ENCODE measurements around the gene ZMYM2. TPM values are rescaled to one million over a fixed set of nuclear protein-coding genes. Genes with fewer than 3 reads are reported as not detected.

ZMYM2 gene
- total RNA-seq, 2 donors from 2014 or later = 35.7 to 48.1 TPM

GRCh38 chr13:20002787-20003186, 44.3 kb downstream of the ZMYM2 start:
- no peak overlapping the region for H3K4me3 ChIP-seq
- no peak for DNase-seq (ENCODE audit: low spot score)
- H3K4me1 ChIP-seq = peaks cover 0 to 18% of the 10 kb centered on the region in 2 donors
- no peaks in the 10 kb centered on the region for H3K9me3 ChIP-seq
- no peaks in the 10 kb centered on the region for H3K27me3 ChIP-seq
- H3K27ac ChIP-seq = no peak overlapping the region
- TF ChIP-seq CTCF (IDR thresholded peaks at IDR 0.05) = no peak
- H3K36me3 ChIP-seq = peaks cover 38% of the 10 kb centered on the region

GRCh38 chr13:20006206-20006605, 47.7 kb downstream of the ZMYM2 start:
- no peak for TF ChIP-seq CTCF (IDR thresholded peaks at IDR 0.05)
- Histone ChIP-seq H3K27ac (no peak overlapping the region), H3K36me3 (peaks cover 56% of the 10 kb centered on the region)

GRCh38 chr13:20015763-20016162, 57.2 kb downstream of the ZMYM2 start:
- H3K27ac ChIP-seq = no peak overlapping the region
- no peak for TF ChIP-seq CTCF (IDR thresholded peaks at IDR 0.05)
- H3K4me3 ChIP-seq = no peak overlapping the region
- no peak for DNase-seq (ENCODE audit: low spot score)
- H3K9me3 ChIP-seq = peaks cover 10 to 21% of the 10 kb centered on the region in 2 donors
- H3K4me1 ChIP-seq = no peaks in the 10 kb centered on the region
- no peaks in the 10 kb centered on the region for H3K27me3 ChIP-seq
- peaks cover 24% of the 10 kb centered on the region for H3K36me3 ChIP-seq

More at GRCh38 chr13:20006206-20006605, 47.7 kb downstream of the ZMYM2 start:
- no peaks in the 10 kb centered on the region for H3K9me3 ChIP-seq
- peaks cover 0 to 13% of the 10 kb centered on the region in 2 donors for H3K4me1 ChIP-seq
- H3K4me3 ChIP-seq = no peak overlapping the region
- no peaks in the 10 kb centered on the region for H3K27me3 ChIP-seq
- no peak for DNase-seq (ENCODE audit: low spot score)

- Histone ChIP-seq H3K4me1 (peaks cover 0 to 3% of the 10 kb centered on the region in 2 donors), H3K9me3 (peaks cover 10 to 21% of the 10 kb centered on the region in 2 donors), H3K4me3 (no peak overlapping the region), H3K27ac (no peak overlapping the region), H3K36me3 (peaks cover 24% of the 10 kb centered on the region), H3K27me3 (no peaks in the 10 kb centered on the region)
- no peak for TF ChIP-seq CTCF (IDR thresholded peaks at IDR 0.05)
- DNase-seq (ENCODE audit: low spot score) = no peak
Measured at GRCh38 chr13:20016649-20017364, 58.3 kb downstream of the ZMYM2 start.

GRCh38 chr13:20017365-20017711, 58.8 kb downstream of the ZMYM2 start:
- peaks cover 10 to 21% of the 10 kb centered on the region in 2 donors for H3K9me3 ChIP-seq
- no peak for TF ChIP-seq CTCF (IDR thresholded peaks at IDR 0.05)
- H3K27me3 ChIP-seq = no peaks in the 10 kb centered on the region
- DNase-seq (ENCODE audit: low spot score) = no peak
- H3K27ac ChIP-seq = no peak overlapping the region
- H3K4me1 ChIP-seq = peaks cover 0 to 3% of the 10 kb centered on the region in 2 donors
- no peak overlapping the region for H3K4me3 ChIP-seq
- H3K36me3 ChIP-seq = peaks cover 24% of the 10 kb centered on the region

- TF ChIP-seq CTCF (IDR thresholded peaks at IDR 0.05) = no peak
- H3K36me3 ChIP-seq = peaks cover 24% of the 10 kb centered on the region
Measured at GRCh38 chr13:20019043-20019442, 60.5 kb downstream of the ZMYM2 start.

More at GRCh38 chr13:20019043-20019442, 60.5 kb downstream of the ZMYM2 start:
- no peaks in the 10 kb centered on the region for H3K27me3 ChIP-seq
- peaks cover 10 to 21% of the 10 kb centered on the region in 2 donors for H3K9me3 ChIP-seq
- peaks cover 0 to 3% of the 10 kb centered on the region in 2 donors for H3K4me1 ChIP-seq
- H3K4me3 ChIP-seq = no peak overlapping the region
- H3K27ac ChIP-seq = no peak overlapping the region
- no peak for DNase-seq (ENCODE audit: low spot score)

Measured in right atrium auricular region (tissue), 2 donors.